HCT116 (cell line): ENCODE results near the gene COL20A1. TPM values are rescaled to one million over a fixed set of nuclear protein-coding genes. Genes with fewer than 3 reads are reported as not detected.

ENCODE experiments used
- ATAC-seq: fragments of 200-7000 bp; cut with Tn5 transposase; 2 replicates; pipeline ENCODE4 v1.9.1; 2020; ENCODE audit warnings: mild to moderate bottlenecking, moderate library complexity
- BruUV-seq: library from RNA; stranded (reverse); fragments of 400-500 nt; replicated peaks from 2 replicates; lab custom pipeline; 2021; lab: Mats Ljungman, UMichigan
- CTCF ChIA-PET: fragments of 300-600 bp; sonication (Branson Sonifier 250); formaldehyde crosslinking; loops from one replicate; lab custom pipeline; 2021; ENCODE audit warnings: antibody characterized with exemption; lab: Charles Lee
- POLR2A ChIA-PET: fragments of 300-600, 350-600 bp; sonication (Branson Sonifier 250); formaldehyde crosslinking; loops from one replicate; lab custom pipeline; 2021; ENCODE audit warnings: antibody characterized with exemption; lab: Charles Lee
- RAD21 ChIA-PET, 2 experiments: fragments of 300-600 bp; sonication (Branson Sonifier 250); formaldehyde crosslinking; loops; one replicate each; lab custom pipeline; 2023; ENCODE audit warnings: low total read pairs in 2 of 2; ENCODE audit not compliant: uncharacterized antibody in 2 of 2, unreplicated experiment in 2 of 2, low non-redundant PET in 1 of 2; lab: Charles Lee
- DNase-seq: peaks from one replicate; pipeline ENCODE4 v3.0.0-alpha.2; 2010; ENCODE audit warnings: low read depth, low spot score
- H2AFZ ChIP-seq: fragments of 200-600 bp; shearing (Covaris generic), sonication (generic); 2 replicates; pipeline ENCODE4 v1.6.1; 2017; ENCODE audit warnings: low read depth, mixed run types, mixed read lengths, antibody characterized with exemption, low read length; ENCODE audit not compliant: poor library complexity, severe bottlenecking
- H3K27ac ChIP-seq: 2 replicates; pipeline ENCODE4 v1.5.1; 2012; ENCODE audit warnings: low read depth, low read length
- H3K27me3 ChIP-seq: fragments of 200-600 bp; sonication (generic); 2 replicates; pipeline ENCODE4 v1.6.1; 2016; ENCODE audit warnings: mixed run types, low read length, mixed read lengths; ENCODE audit not compliant: insufficient read depth
- H3K36me3 ChIP-seq, 2 experiments: fragments of 200-500 bp in 1 of 2; fragments of 200-600 bp in 1 of 2; sonication (Bioruptor generic) in 1 of 2; sonication (generic) in 1 of 2; 2 replicates each; pipeline versions ENCODE4 v1.5.1 to v1.6.1; 2014 to 2016; ENCODE audit warnings: low read length in 2 of 2, inconsistent platforms in 1 of 2, mixed read lengths in 1 of 2, mixed run types in 1 of 2; ENCODE audit not compliant: insufficient read depth in 2 of 2, control insufficient read depth in 1 of 2
- H3K4me1 ChIP-seq, 2 experiments: fragments of 200-600 bp in 1 of 2; sonication (generic) in 1 of 2; 2 replicates each; pipeline versions ENCODE4 v1.5.1 to v1.6.1; 2012 to 2017; ENCODE audit warnings: low read length in 2 of 2, inconsistent platforms in 1 of 2, mild to moderate bottlenecking in 1 of 2, mixed read lengths in 1 of 2, mixed run types in 1 of 2, moderate library complexity in 1 of 2; ENCODE audit not compliant: insufficient read depth in 2 of 2, control insufficient read depth in 1 of 2
- H3K4me2 ChIP-seq: fragments of 200-600 bp; sonication (generic); 2 replicates; pipeline ENCODE4 v1.6.1; 2017; ENCODE audit warnings: mixed run types, low read length, mixed read lengths
- H3K4me3 ChIP-seq, 2 experiments: fragments of 200-600 bp in 1 of 2; sonication (generic) in 1 of 2; replicated peaks in 1 of 2; 2 replicates each; pipeline ENCODE4 v1.5.1; 2011 to 2016; ENCODE audit warnings: low read length in 2 of 2, control low read depth in 1 of 2, low read depth in 1 of 2, mild to moderate bottlenecking in 1 of 2, mixed read lengths in 1 of 2, mixed run types in 1 of 2
- H3K79me2 ChIP-seq: fragments of 200-600 bp; sonication (generic); 2 replicates; pipeline ENCODE4 v1.6.1; 2017; ENCODE audit warnings: mild to moderate bottlenecking, mixed run types, low read length, moderate library complexity, mixed read lengths; ENCODE audit not compliant: insufficient read depth
- H3K9ac ChIP-seq: fragments of 200-600 bp; sonication (generic); 2 replicates; pipeline ENCODE4 v1.6.1; 2016; ENCODE audit warnings: low read length, mixed read lengths
- H3K9me2 ChIP-seq: fragments of 200-600 bp; sonication (generic), shearing (Covaris generic); 2 replicates; pipeline ENCODE4 v1.6.1; 2017; ENCODE audit warnings: mixed run types, mild to moderate bottlenecking, moderate library complexity; ENCODE audit not compliant: insufficient read depth
- H3K9me3 ChIP-seq, 2 experiments: fragments of 200-500 bp in 1 of 2; fragments of 200-600 bp in 1 of 2; sonication (Bioruptor generic) in 1 of 2; sonication (generic) in 1 of 2; 2 replicates each; pipeline ENCODE4 v1.6.1; 2014 to 2017; ENCODE audit warnings: low read length in 2 of 2, mixed read lengths in 2 of 2, inconsistent platforms in 1 of 2, low read depth in 1 of 2, mild to moderate bottlenecking in 1 of 2, mixed run types in 1 of 2, moderate library complexity in 1 of 2; ENCODE audit not compliant: control insufficient read depth in 1 of 2, insufficient read depth in 1 of 2
- H4K20me1 ChIP-seq: fragments of 200-600 bp; sonication (generic), shearing (Covaris generic); 2 replicates; pipeline ENCODE4 v1.6.1; 2017; ENCODE audit warnings: mixed run types, mild to moderate bottlenecking, moderate library complexity; ENCODE audit not compliant: insufficient read depth
- CBX3 ChIP-seq: IDR thresholded peaks from 2 replicates; pipeline ENCODE4 v1.6.1; 2012; ENCODE audit warnings: low read depth
- CTCF ChIP-seq, 3 experiments: fragments of 200-600 bp in 1 of 3; sonication (generic) in 1 of 3; IDR thresholded peaks in 2 of 3; conservative IDR thresholded peaks in 1 of 3; 2 replicates each; pipeline ENCODE4 v1.5.1; 2012 to 2017; ENCODE audit warnings: low read depth in 2 of 3, low read length in 2 of 3, antibody characterized with exemption in 1 of 3, borderline replicate concordance in 1 of 3, control low read depth in 1 of 3, mild to moderate bottlenecking in 1 of 3, mixed read lengths in 1 of 3, mixed run types in 1 of 3, moderate library complexity in 1 of 3; ENCODE audit not compliant: insufficient read depth in 1 of 3
- EGR1 ChIP-seq: IDR thresholded peaks from 2 replicates; pipeline ENCODE4 v1.6.1; 2012; ENCODE audit warnings: low read depth
- ELF1 ChIP-seq: IDR thresholded peaks from 2 replicates; pipeline ENCODE4 v1.6.1; 2012; ENCODE audit warnings: low read depth, borderline replicate concordance
- JUND ChIP-seq: IDR thresholded peaks from 2 replicates; pipeline ENCODE4 v1.6.1; 2012
- POLR2AphosphoS5 ChIP-seq: IDR thresholded peaks from 2 replicates; pipeline ENCODE4 v1.6.1; 2011; ENCODE audit warnings: mild to moderate bottlenecking, low read depth, low read length, moderate library complexity
- SIN3A ChIP-seq: IDR thresholded peaks from 2 replicates; pipeline ENCODE4 v1.6.1; 2012; ENCODE audit warnings: low read depth
- SP1 ChIP-seq: IDR thresholded peaks from 2 replicates; pipeline ENCODE4 v1.6.1; 2012; ENCODE audit warnings: low read depth
- YY1 ChIP-seq: IDR thresholded peaks from 2 replicates; pipeline ENCODE4 v1.6.1; 2011; ENCODE audit warnings: low read length, low read depth, moderate library complexity, mild to moderate bottlenecking; ENCODE audit not compliant: insufficient replicate concordance; ENCODE audit errors: extremely low read depth
- intact Hi-C: fragments of 100-400 bp; cut with micrococcal nuclease; formaldehyde crosslinking; loops from 2 replicates; pipeline ENCODE4 v1.10.0; 2022
- total RNA-seq: library from RNA; stranded (reverse); gene quantifications from one replicate; pipeline ENCODE4 v1.2.1, GENCODE V29; 2021; ENCODE audit not compliant: unreplicated experiment
- TF ChIP-seq, protein P1 (sequence below): IDR thresholded peaks from 2 replicates; pipeline ENCODE4 v1.6.1; 2012
- TF ChIP-seq, protein P2 (sequence below): IDR thresholded peaks from 2 replicates; pipeline ENCODE4 v1.6.1; 2011; ENCODE audit warnings: mild to moderate bottlenecking, low read length, moderate library complexity; ENCODE audit not compliant: insufficient replicate concordance; ENCODE audit errors: extremely low read depth

Gene COL20A1
- total RNA-seq, 1 experiment from 2014 or later = 0.34 TPM

- ChIA-PET CTCF (interaction anchor here (1.1 to 1.7 kb wide), 2 partner anchors 16 to 48 kb away, joined by 3 to 5 read pairs; no protein-coding TSS in a partner anchor), POLR2A (no interaction called here), RAD21 (no interaction called here)
- ATAC-seq (no peak), DNase-seq (no peak)
- intact Hi-C loops = no loop called here
- TF ChIP-seq POLR2AphosphoS5 (no peak), JUND (no peak), CBX3 (no peak), ELF1 (no peak), CTCF (IDR thresholded peaks at IDR 0.05 in 2 of 3, conservative IDR thresholded peaks at IDR 0.05 in 1 of 3; ENCODE audit: borderline replicate concordance in 1 of 3, insufficient read depth in 1 of 3, low read depth in 2 of 3, low read length in 2 of 3) (no peak), SP1 (no peak), EGR1 (no peak), SIN3A (no peak), YY1 (no peak)
- TF ChIP-seq, protein P1, sequence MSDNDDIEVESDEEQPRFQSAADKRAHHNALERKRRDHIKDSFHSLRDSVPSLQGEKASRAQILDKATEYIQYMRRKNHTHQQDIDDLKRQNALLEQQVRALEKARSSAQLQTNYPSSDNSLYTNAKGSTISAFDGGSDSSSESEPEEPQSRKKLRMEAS = no peak
- TF ChIP-seq, protein P2, sequence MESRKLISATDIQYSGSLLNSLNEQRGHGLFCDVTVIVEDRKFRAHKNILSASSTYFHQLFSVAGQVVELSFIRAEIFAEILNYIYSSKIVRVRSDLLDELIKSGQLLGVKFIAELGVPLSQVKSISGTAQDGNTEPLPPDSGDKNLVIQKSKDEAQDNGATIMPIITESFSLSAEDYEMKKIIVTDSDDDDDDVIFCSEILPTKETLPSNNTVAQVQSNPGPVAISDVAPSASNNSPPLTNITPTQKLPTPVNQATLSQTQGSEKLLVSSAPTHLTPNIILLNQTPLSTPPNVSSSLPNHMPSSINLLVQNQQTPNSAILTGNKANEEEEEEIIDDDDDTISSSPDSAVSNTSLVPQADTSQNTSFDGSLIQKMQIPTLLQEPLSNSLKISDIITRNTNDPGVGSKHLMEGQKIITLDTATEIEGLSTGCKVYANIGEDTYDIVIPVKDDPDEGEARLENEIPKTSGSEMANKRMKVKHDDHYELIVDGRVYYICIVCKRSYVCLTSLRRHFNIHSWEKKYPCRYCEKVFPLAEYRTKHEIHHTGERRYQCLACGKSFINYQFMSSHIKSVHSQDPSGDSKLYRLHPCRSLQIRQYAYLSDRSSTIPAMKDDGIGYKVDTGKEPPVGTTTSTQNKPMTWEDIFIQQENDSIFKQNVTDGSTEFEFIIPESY = no peak
- H3K27ac ChIP-seq = no peak overlapping the region; the same call in 1 of the 2 replicates
- H3K4me2 ChIP-seq = no peak overlapping the region
- no peak overlapping the region for H3K4me3 ChIP-seq
- peaks cover 13% of the 10 kb centered on the region for H3K27me3 ChIP-seq
- no peaks in the 10 kb centered on the region for H3K4me1 ChIP-seq
- H3K9me3 ChIP-seq = peaks cover 3 to 4% of the 10 kb centered on the region in 2 experiments; a peak in 1 of 4 replicates
- no peak overlapping the region for H2AFZ ChIP-seq
- no peaks in the 10 kb centered on the region for H4K20me1 ChIP-seq
- H3K9ac ChIP-seq = no peak overlapping the region
- no peaks in the 10 kb centered on the region for H3K9me2 ChIP-seq
- H3K79me2 ChIP-seq = no peaks in the 10 kb centered on the region
- BruUV-seq = no TSS peak
- H3K36me3 ChIP-seq = no peaks in the 10 kb centered on the region
Measured at GRCh38 chr20:63333241-63333836, 40.4 kb downstream of the COL20A1 start.
